Measurements from ENCODE around the gene MPV17L2. TPM values are rescaled to one million over a fixed set of nuclear protein-coding genes. Genes with fewer than 3 reads are reported as not detected.

MPV17L2 gene
- total RNA-seq, 4 donors from 2014 or later, result 11.1 to 19.0 (median 15.5) TPM

DNA sequence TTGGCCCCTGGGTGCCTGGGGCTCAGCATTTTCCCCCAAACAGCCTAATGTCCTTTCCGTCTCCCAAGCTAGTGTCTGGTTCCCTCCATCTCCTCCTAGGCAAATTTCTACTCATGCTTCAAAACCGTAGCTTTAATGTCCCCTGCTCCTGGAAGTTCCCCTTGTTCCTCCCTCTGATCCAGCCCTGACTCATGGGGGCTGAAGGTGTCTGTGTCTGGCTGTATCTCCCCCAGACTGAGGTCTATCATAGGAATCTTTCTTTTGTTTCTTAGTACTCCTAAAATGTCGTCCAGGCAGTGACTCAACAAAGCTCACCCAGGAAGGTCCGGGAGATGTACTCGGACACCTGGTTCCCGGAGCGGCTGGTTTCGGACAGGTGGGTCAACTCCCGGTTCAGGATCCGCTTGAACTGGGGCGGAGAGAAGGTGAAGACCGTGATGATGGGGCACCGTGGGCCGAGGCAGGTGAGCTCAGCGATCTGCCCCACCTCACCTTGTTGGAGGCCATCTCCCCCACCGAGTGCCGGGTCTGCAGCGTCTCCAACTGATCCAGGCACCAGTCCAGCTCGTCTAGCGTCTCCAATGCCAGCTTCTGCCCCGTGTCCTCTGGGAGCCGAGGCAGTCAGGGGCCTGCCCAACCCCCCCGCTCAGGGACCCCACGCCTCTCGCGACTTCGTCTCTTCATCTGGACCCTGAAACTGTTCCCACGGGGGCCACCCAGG is 27.1 kb downstream of the MPV17L2 start:
- Histone ChIP-seq H3K4me3 (no peak overlapping the region), H3K4me1 (peaks cover 0 to 18% (median 5%) of the 10 kb centered on the region in 4 donors), H3K27ac (no peak overlapping the region), H3K27me3 (peaks cover 0 to 34% of the 10 kb centered on the region in 2 donors), H3K36me3 (no peaks in the 10 kb centered on the region), H3K9me3 (no peaks in the 10 kb centered on the region)
- 59 to 67% methylated on average over 27 to 28 of the region's 28 CpGs for WGBS, 2 donors
- no peak for DNase-seq (ENCODE audit: low spot score in 2 of 2)
- TF ChIP-seq EP300 (IDR thresholded peaks at IDR 0.05) (no peak), POLR2A (IDR thresholded peaks at IDR 0.05) (no peak)
- TF ChIP-seq, protein P1, sequence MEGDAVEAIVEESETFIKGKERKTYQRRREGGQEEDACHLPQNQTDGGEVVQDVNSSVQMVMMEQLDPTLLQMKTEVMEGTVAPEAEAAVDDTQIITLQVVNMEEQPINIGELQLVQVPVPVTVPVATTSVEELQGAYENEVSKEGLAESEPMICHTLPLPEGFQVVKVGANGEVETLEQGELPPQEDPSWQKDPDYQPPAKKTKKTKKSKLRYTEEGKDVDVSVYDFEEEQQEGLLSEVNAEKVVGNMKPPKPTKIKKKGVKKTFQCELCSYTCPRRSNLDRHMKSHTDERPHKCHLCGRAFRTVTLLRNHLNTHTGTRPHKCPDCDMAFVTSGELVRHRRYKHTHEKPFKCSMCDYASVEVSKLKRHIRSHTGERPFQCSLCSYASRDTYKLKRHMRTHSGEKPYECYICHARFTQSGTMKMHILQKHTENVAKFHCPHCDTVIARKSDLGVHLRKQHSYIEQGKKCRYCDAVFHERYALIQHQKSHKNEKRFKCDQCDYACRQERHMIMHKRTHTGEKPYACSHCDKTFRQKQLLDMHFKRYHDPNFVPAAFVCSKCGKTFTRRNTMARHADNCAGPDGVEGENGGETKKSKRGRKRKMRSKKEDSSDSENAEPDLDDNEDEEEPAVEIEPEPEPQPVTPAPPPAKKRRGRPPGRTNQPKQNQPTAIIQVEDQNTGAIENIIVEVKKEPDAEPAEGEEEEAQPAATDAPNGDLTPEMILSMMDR (IDR thresholded peaks at IDR 0.05), result no peak

DNA sequence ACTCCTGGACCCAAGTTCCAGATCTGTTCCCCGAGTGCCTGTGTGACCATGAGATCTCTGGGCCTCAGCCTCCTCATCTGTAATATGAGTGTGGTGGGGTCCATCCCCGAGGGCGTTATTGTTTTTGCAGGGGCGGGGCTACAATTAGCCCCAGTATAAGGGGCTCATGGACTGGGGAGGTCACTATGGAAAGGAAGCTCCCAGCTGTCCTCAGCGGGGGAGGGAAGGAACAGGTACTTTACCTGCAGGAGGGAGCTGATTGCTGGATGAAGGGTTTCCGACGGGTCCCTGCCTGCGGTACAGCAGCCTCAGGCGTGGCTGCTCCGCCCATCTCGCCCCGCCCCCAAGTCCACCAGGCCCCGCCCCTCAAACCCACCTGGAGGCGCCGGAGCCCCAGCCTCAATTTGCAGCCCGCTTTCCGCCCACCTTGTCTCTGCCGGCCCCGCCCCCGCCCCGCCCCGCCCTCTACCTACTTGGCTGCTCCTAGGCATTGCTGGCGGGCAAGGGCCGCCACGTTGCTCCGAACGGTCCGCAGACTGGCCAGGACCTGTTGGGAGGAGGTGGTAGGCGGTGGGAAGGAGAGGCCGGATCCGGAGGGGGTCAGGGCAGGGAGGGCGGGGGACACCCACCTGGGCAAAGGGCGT is 27.7 kb downstream of the MPV17L2 start:
- Histone ChIP-seq H3K9me3 (no peaks in the 10 kb centered on the region), H3K36me3 (no peaks in the 10 kb centered on the region), H3K4me3 (no peak overlapping the region), H3K27ac (no peak overlapping the region), H3K4me1 (peaks cover 0 to 25% (median 12%) of the 10 kb centered on the region in 4 donors), H3K27me3 (peaks cover 0 to 41% of the 10 kb centered on the region in 2 donors)
- no peak for TF ChIP-seq POLR2A (IDR thresholded peaks at IDR 0.05)
- TF ChIP-seq, protein P1 (IDR thresholded peaks at IDR 0.05), result no peak
- no peak for TF ChIP-seq EP300 (IDR thresholded peaks at IDR 0.05)
- DNase-seq (ENCODE audit: low spot score in 2 of 2), result no peak
- WGBS, 2 donors, result 12 to 18% methylated on average over 9 to 15 of the region's 33 CpGs

DNA sequence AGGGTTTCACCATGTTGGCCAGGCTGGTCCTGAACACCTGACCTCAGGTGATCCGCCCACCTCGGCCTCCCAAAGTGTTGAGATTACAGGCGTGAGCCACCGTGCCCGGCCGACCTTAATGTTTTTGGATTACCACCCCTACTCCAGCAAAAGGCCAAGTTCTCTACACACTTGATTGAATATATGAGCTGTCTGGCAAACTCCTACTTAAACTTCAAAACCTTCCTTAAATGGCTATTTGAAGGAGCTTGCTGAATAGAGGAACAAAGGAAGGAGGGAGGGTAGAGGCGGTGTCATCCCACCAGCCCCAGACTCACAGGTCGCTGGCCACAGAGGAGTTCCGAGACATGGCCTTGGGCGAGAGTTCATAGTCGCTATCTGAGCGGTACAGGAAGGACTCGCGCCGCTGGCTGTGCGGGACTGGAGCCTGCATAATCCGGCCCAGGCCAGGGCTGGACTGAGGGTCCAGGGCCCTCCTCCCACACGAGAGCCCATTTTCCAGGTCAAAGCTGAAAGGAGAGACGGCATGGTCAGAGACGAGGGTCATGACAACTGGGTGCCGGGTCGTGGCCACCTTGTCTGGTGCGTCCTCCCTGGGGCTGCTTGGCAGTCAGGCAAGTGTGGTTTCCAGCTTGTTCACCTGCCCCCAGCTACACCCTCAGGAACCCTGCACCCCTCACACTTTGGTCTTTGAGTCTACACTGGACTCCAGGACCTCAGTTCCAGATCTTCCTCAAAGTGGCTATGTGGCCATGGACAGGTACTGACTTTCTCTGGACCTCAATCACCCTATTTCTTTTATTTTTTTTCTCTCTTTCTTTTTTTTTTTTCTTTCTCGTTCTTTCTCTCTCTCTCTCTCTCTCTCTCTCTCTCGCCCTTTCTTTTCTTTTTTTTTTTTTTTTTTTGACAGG is 29.1 kb downstream of the MPV17L2 start:
- WGBS, 2 donors, result 86 to 88% methylated on average over 25 of the region's 25 CpGs
- Histone ChIP-seq H3K27ac (no peak overlapping the region), H3K9me3 (no peaks in the 10 kb centered on the region), H3K36me3 (no peaks in the 10 kb centered on the region), H3K4me1 (peaks cover 0 to 31% (median 17%) of the 10 kb centered on the region in 4 donors), H3K4me3 (no peak overlapping the region), H3K27me3 (peaks cover 0 to 54% of the 10 kb centered on the region in 2 donors)
- TF ChIP-seq POLR2A (IDR thresholded peaks at IDR 0.05), result no peak
- TF ChIP-seq, protein P1 (IDR thresholded peaks at IDR 0.05), result no peak
- no peak for TF ChIP-seq EP300 (IDR thresholded peaks at IDR 0.05)
- DNase-seq (ENCODE audit: low spot score in 2 of 2), result no peak

DNA sequence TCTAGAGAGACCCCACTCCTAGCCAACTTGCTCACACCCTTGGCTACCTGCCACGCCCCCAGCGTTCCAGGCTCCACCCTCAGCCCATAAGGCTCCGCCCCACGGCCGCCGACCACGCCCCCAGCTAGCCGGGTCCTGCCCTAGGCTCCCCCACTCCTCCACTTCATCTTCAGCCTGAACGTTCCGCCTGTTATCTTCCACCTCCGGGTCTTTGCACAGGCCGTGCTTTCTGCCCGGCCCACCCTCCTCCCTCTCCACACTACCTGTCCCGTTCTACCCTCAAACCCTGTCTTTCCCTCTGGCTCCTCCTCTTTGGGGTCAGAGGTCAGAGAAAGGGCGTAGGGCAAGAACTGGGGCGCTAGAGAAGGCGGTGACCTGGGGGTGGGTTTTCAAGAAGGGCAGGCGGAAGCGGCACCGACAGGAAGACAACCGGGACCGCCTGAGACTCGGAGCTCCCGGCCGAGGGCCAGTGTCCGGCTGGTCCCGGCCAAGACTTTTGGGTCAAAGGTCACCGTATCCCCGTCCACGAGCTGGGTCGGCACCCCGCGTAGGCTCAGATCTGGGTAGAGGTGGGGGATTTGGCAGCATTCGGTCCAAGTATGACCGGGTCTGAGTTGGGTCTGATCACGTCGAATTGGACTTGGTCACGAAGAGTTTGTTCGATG is 31.0 kb downstream of the MPV17L2 start:
- no peaks in the 10 kb centered on the region for H3K9me3 ChIP-seq
- WGBS, 2 donors, result 5 to 7% methylated on average over 37 to 38 of the region's 39 CpGs
- H3K27ac ChIP-seq, result peak overlapping the region in 1 of 4 donors; percentile 61
- H3K4me3 ChIP-seq, result peak overlapping the region; percentile 10 to 50 (median 30)
- H3K36me3 ChIP-seq, result no peaks in the 10 kb centered on the region
- H3K27me3 ChIP-seq, result peaks cover 0 to 73% of the 10 kb centered on the region in 2 donors
- DNase-seq (ENCODE audit: low spot score in 2 of 2), result no peak
- peaks cover 0 to 31% (median 17%) of the 10 kb centered on the region in 4 donors for H3K4me1 ChIP-seq
- TF ChIP-seq POLR2A (IDR thresholded peaks at IDR 0.05) (no peak), EP300 (IDR thresholded peaks at IDR 0.05) (no peak)
- TF ChIP-seq, protein P1 (IDR thresholded peaks at IDR 0.05), result no peak

All from tibial nerve (tissue), 4 donors.